OCI-LY7 (cell line): ENCODE results near the gene RAD23A. TPM values are rescaled to one million over a fixed set of nuclear protein-coding genes. Genes with fewer than 3 reads are reported as not detected.

Experiments
- BruUV-seq: library from RNA; stranded (reverse); fragments of 400-500 nt; replicated peaks from 2 replicates; lab custom pipeline; 2021; lab: Mats Ljungman, UMichigan
- CTCF ChIA-PET: fragments of 300-600 bp; sonication (Branson Sonifier 250); formaldehyde crosslinking; loops from one replicate; lab custom pipeline; 2022; ENCODE audit warnings: antibody characterized with exemption; ENCODE audit not compliant: unreplicated experiment; lab: Charles Lee
- POLR2A ChIA-PET: fragments of 300-600 bp; sonication (Branson Sonifier 250); formaldehyde crosslinking; loops from one replicate; lab custom pipeline; 2022; ENCODE audit warnings: antibody characterized with exemption; lab: Charles Lee
- DNase-seq: peaks from one replicate; pipeline ENCODE4 v3.0.0-alpha.2; 2015; ENCODE audit warnings: low spot score
- H2AFZ ChIP-seq: fragments of 200-600 bp; sonication (generic), shearing (Covaris generic); 2 replicates; pipeline ENCODE4 v1.6.1; 2014; ENCODE audit warnings: mild to moderate bottlenecking, antibody characterized with exemption, low read length, moderate library complexity
- H3K27ac ChIP-seq: fragments of 200-600 bp; sonication (generic); 2 replicates; pipeline ENCODE4 v1.5.1; 2014; ENCODE audit warnings: mixed run types, low read depth, mild to moderate bottlenecking, moderate library complexity, low read length, inconsistent platforms; ENCODE audit not compliant: poor library complexity, severe bottlenecking
- H3K36me3 ChIP-seq: fragments of 200-600 bp; sonication (generic); 2 replicates; pipeline ENCODE4 v1.6.1; 2014; ENCODE audit warnings: mild to moderate bottlenecking, antibody characterized with exemption, low read length, moderate library complexity, mixed read lengths; ENCODE audit not compliant: insufficient read depth
- H3K4me1 ChIP-seq: fragments of 200-600 bp; sonication (generic); 2 replicates; pipeline ENCODE4 v1.5.1; 2014; ENCODE audit warnings: mild to moderate bottlenecking, low read length; ENCODE audit not compliant: insufficient read depth, poor library complexity, severe bottlenecking
- H3K4me2 ChIP-seq: fragments of 200-600 bp; sonication (generic); 2 replicates; pipeline ENCODE4 v1.6.1; 2014; ENCODE audit warnings: mild to moderate bottlenecking, low read length
- H3K4me3 ChIP-seq: fragments of 200-600 bp; sonication (generic); 2 replicates; pipeline ENCODE4 v1.5.1; 2014; ENCODE audit warnings: mild to moderate bottlenecking, low read depth, low read length; ENCODE audit not compliant: poor library complexity, severe bottlenecking
- H3K79me2 ChIP-seq: fragments of 200-600 bp; sonication (generic); 2 replicates; pipeline ENCODE4 v1.6.1; 2016; ENCODE audit warnings: low read depth, mild to moderate bottlenecking, low read length, moderate library complexity, mixed read lengths; ENCODE audit not compliant: insufficient read depth
- H3K9me2 ChIP-seq: fragments of 200-600 bp; sonication (generic); 2 replicates; pipeline ENCODE4 v1.6.1; 2016; ENCODE audit warnings: mild to moderate bottlenecking, low read length, mixed read lengths; ENCODE audit not compliant: insufficient read depth
- H3K9me3 ChIP-seq: fragments of 200-600 bp; sonication (generic); 2 replicates; pipeline ENCODE4 v1.6.1; 2014; ENCODE audit warnings: mild to moderate bottlenecking, mixed run types, low read length, mixed read lengths
- H4K20me1 ChIP-seq: fragments of 200-600 bp; sonication (generic); 2 replicates; pipeline ENCODE4 v1.6.1; 2014; ENCODE audit warnings: mild to moderate bottlenecking, antibody characterized with exemption, low read length, moderate library complexity, mixed read lengths; ENCODE audit not compliant: insufficient read depth
- CTCF ChIP-seq: fragments of 200-600 bp; sonication (generic); conservative IDR thresholded peaks from 2 replicates; pipeline ENCODE4 v1.5.1; 2014; ENCODE audit warnings: mild to moderate bottlenecking, antibody characterized with exemption, low read length, moderate library complexity, mixed read lengths
- EZH2phosphoT487 ChIP-seq: fragments of 200-600 bp; sonication (generic); IDR thresholded peaks from 2 replicates; pipeline ENCODE4 v1.6.1; 2018; ENCODE audit warnings: low read depth, borderline replicate concordance, mild to moderate bottlenecking, mixed run types, antibody characterized with exemption, low read length, moderate library complexity, mixed read lengths
- intact Hi-C: fragments of 100-400 bp; cut with micrococcal nuclease; formaldehyde crosslinking; loops from one replicate; pipeline ENCODE4 v1.10.0; 2022; ENCODE audit not compliant: unreplicated experiment
- total RNA-seq, 2 experiments: library from RNA; depleted of rRNA in 1 of 2; stranded (reverse); fragments of >200 nt in 1 of 2; shearing (Covaris generic) in 1 of 2; gene quantifications; 2 replicates each; pipeline ENCODE4 v1.2.3, GENCODE V29; 2014 to 2022

Gene RAD23A
- total RNA-seq, 2 experiments from 2014 or later: 171 to 237 TPM

- peaks cover 8% of the 10 kb centered on the region; the same call in 1 of the 2 replicates for H4K20me1 ChIP-seq
- no peak for DNase-seq
- H3K4me1 ChIP-seq: peaks cover 41% of the 10 kb centered on the region
- ChIA-PET POLR2A (interaction anchor here (0.7 to 1.2 kb wide), 4 partner anchors 34 to 220 kb away, joined by 3 to 4 read pairs (median 4); partner anchors contain the start of gene GCDH), CTCF (interaction anchor here (0.6 to 1.7 kb wide), 2 partner anchors 33 to 330 kb away, joined by 7 to 15 read pairs; no protein-coding TSS in a partner anchor)
- H2AFZ ChIP-seq: no peak overlapping the region; the same call in 1 of the 2 replicates
- no peaks in the 10 kb centered on the region for H3K9me3 ChIP-seq
- peak overlapping the region; percentile 42 for H3K27ac ChIP-seq
- H3K4me3 ChIP-seq: peak overlapping the region; percentile 91
- TF ChIP-seq EZH2phosphoT487: no peak
- peaks cover 26% of the 10 kb centered on the region for H3K79me2 ChIP-seq
- no peaks in the 10 kb centered on the region for H3K9me2 ChIP-seq
- H3K36me3 ChIP-seq: peaks cover 39% of the 10 kb centered on the region
- intact Hi-C loops: loop anchor here (2.0 kb wide), 1 partner anchor 42 kb away; the partner anchor contains the start of gene GCDH
- no TSS peak for BruUV-seq
- H3K4me2 ChIP-seq: peak overlapping the region; percentile 89
Observed at GRCh38 chr19:12932392-12933286, 13.0 kb upstream of the RAD23A start.

GRCh38 chr19:12933287-12934072 lies 12.2 kb upstream of the RAD23A start, which contains the start of gene FARSA:
TSS of gene FARSA (minus strand) at chr19:12933711. CDS start at chr19:12933696, 15 bp downstream.
- CTCF ChIA-PET: interaction anchor here (0.6 to 1.7 kb wide), 2 partner anchors 28 to 32 kb away, joined by 4 to 7 read pairs; no protein-coding TSS in a partner anchor
- peaks cover 27% of the 10 kb centered on the region for H3K79me2 ChIP-seq
- H3K4me3 ChIP-seq: peak within 1 kb of the TSS; percentile 91
- TSS peak; percentile 55 for BruUV-seq
- H3K9me3 ChIP-seq: no peaks in the 10 kb centered on the region
- peak within 1 kb of the TSS; percentile 70; the same call in 1 of the 2 replicates for H2AFZ ChIP-seq
- H4K20me1 ChIP-seq: peaks cover 8% of the 10 kb centered on the region; the same call in 1 of the 2 replicates
- DNase-seq: peak; percentile 95
- H3K36me3 ChIP-seq: peaks cover 31% of the 10 kb centered on the region
- H3K4me2 ChIP-seq: peak within 1 kb of the TSS; percentile 89
- no peaks in the 10 kb centered on the region for H3K9me2 ChIP-seq
- H3K4me1 ChIP-seq: peaks cover 45% of the 10 kb centered on the region
- H3K27ac ChIP-seq: peak within 1 kb of the TSS; percentile 42
- TF ChIP-seq CTCF: no peak
- no peak for TF ChIP-seq EZH2phosphoT487
- POLR2A ChIA-PET: interaction anchor here (0.6 to 1.2 kb wide), 3 partner anchors 33 to 172 kb away, joined by 3 to 5 read pairs (median 3); no protein-coding TSS in a partner anchor
- intact Hi-C loops: loop anchor here (2.0 kb wide), 1 partner anchor 43 kb away; the partner anchor contains the start of gene GCDH
